GM03348 (cell line): ENCODE data around the gene PSTPIP2.

ENCODE experiments used
- DNase-seq: peaks from one replicate; pipeline ENCODE4 v3.0.0; 2012; ENCODE audit warnings: low spot score

The PSTPIP2 gene

GRCh38 chr18:46035696-46036680, 36.1 kb downstream of the PSTPIP2 start:
- DNase-seq = peak; percentile 43

- no peak for DNase-seq
Observed at GRCh38 chr18:46034230-46034629, 37.8 kb downstream of the PSTPIP2 start.

- no peak for DNase-seq
Observed at GRCh38 chr18:46031741-46032140, 40.3 kb downstream of the PSTPIP2 start.

- no peak for DNase-seq
Observed at GRCh38 chr18:46028536-46028891, 43.5 kb downstream of the PSTPIP2 start.

GRCh38 chr18:46019936-46020335, 52.1 kb downstream of the PSTPIP2 start:
- DNase-seq = no peak

GRCh38 chr18:46013484-46014189, 58.4 kb downstream of the PSTPIP2 start:
- DNase-seq = no peak

- DNase-seq = no peak
Observed at GRCh38 chr18:46010676-46011075, 61.4 kb downstream of the PSTPIP2 start.

GRCh38 chr18:46010050-46010449, 62.0 kb downstream of the PSTPIP2 start:
- no peak for DNase-seq

GRCh38 chr18:46009125-46009840, 62.8 kb downstream of the PSTPIP2 start:
- no peak for DNase-seq

- no peak for DNase-seq
Observed at GRCh38 chr18:46008531-46008930, 63.5 kb downstream of the PSTPIP2 start.

GRCh38 chr18:46007165-46007564, 64.9 kb downstream of the PSTPIP2 start:
- DNase-seq = no peak

- DNase-seq = no peak
Observed at GRCh38 chr18:46002934-46003333, 69.1 kb downstream of the PSTPIP2 start.

- no peak for DNase-seq
Observed at GRCh38 chr18:46001892-46002291, 70.2 kb downstream of the PSTPIP2 start.

- no peak for DNase-seq
Observed at GRCh38 chr18:46001074-46001473, 71.0 kb downstream of the PSTPIP2 start.

- no peak for DNase-seq
Observed at GRCh38 chr18:45999536-45999935, 72.5 kb downstream of the PSTPIP2 start.

GRCh38 chr18:45998244-45998643, 73.8 kb downstream of the PSTPIP2 start:
- no peak for DNase-seq

- DNase-seq = no peak
Observed at GRCh38 chr18:45997700-45998151, 74.3 kb downstream of the PSTPIP2 start.

GRCh38 chr18:45995461-45995860, 76.6 kb downstream of the PSTPIP2 start:
- DNase-seq = no peak

- peak; percentile 70 for DNase-seq
Observed at GRCh38 chr18:45993438-45993837, 78.6 kb downstream of the PSTPIP2 start.

- peak; percentile 63 for DNase-seq
Observed at GRCh38 chr18:45992527-45992926, 79.5 kb downstream of the PSTPIP2 start.

GRCh38 chr18:45991788-45992187, 80.3 kb downstream of the PSTPIP2 start:
- no peak for DNase-seq

GRCh38 chr18:45984546-45985235, 87.4 kb downstream of the PSTPIP2 start:
- DNase-seq = no peak
